SK-N-SH treated with all-trans-retinoic acid at 6 μM for 48 hours (cell line): Measurements from ENCODE around the gene LDB1.

ENCODE experiments used
- ATAC-seq: fragments of 200-7000 bp; cut with Tn5 transposase; 3 replicates; pipeline ENCODE4 v1.9.1; 2020; ENCODE audit warnings: mild to moderate bottlenecking, moderate library complexity
- ARNTL ChIP-seq: fragments of 450-650 bp; formaldehyde crosslinking; IDR thresholded peaks from 2 replicates; pipeline ENCODE4 v1.5.0; 2020; ENCODE audit warnings: low read depth, mild to moderate bottlenecking, moderate library complexity, borderline replicate concordance
- BACH2 ChIP-seq: fragments of 250-450 bp; sonication (Bioruptor Pico); IDR thresholded peaks from 2 replicates; pipeline ENCODE4 v1.9.0; 2021; ENCODE audit warnings: mild to moderate bottlenecking, borderline replicate concordance
- CREB5 ChIP-seq: fragments of 250-450 bp; sonication (Bioruptor Pico); IDR thresholded peaks from 2 replicates; pipeline ENCODE4 v1.5.1; 2020; ENCODE audit warnings: low read depth, mild to moderate bottlenecking, moderate library complexity
- CSDC2 ChIP-seq: fragments of 250-450 bp; sonication (Bioruptor Pico); IDR thresholded peaks from 2 replicates; pipeline ENCODE4 v1.5.0; 2020; ENCODE audit warnings: mild to moderate bottlenecking, moderate library complexity
- ESRRG ChIP-seq: fragments of 250-450 bp; sonication (Bioruptor Pico); IDR thresholded peaks from 2 replicates; pipeline ENCODE4 v1.6.1; 2021; ENCODE audit warnings: mild to moderate bottlenecking
- GLIS3 ChIP-seq: fragments of 250-450 bp; sonication (Bioruptor Pico); IDR thresholded peaks from 2 replicates; pipeline ENCODE4 v1.5.0; 2020; ENCODE audit warnings: mild to moderate bottlenecking, moderate library complexity
- ISL1 ChIP-seq: fragments of 250-450 bp; sonication (Bioruptor Pico); IDR thresholded peaks from 2 replicates; pipeline ENCODE4 v2.1.2; 2022; ENCODE audit warnings: mild to moderate bottlenecking, moderate library complexity
- OSR1 ChIP-seq: fragments of 250-450 bp; sonication (Bioruptor Pico); IDR thresholded peaks from 2 replicates; pipeline ENCODE4 v1.8.0; 2022; ENCODE audit warnings: moderate library complexity, mild to moderate bottlenecking, inconsistent platforms
- PATZ1 ChIP-seq: fragments of 250-450 bp; sonication (Bioruptor Pico); IDR thresholded peaks from 2 replicates; pipeline ENCODE4 v1.8.0; 2020; ENCODE audit warnings: mild to moderate bottlenecking, moderate library complexity, borderline replicate concordance
- PPARA ChIP-seq: fragments of 250-450 bp; sonication (Bioruptor Pico); IDR thresholded peaks from 2 replicates; pipeline ENCODE4 v1.5.0; 2020; ENCODE audit warnings: mild to moderate bottlenecking, borderline replicate concordance
- RARB ChIP-seq: fragments of 250-450 bp; sonication (Bioruptor Pico); IDR thresholded peaks from 2 replicates; pipeline ENCODE4 v1.8.0; 2021; ENCODE audit warnings: mild to moderate bottlenecking, moderate library complexity
- SNAI2 ChIP-seq: fragments of 250-450 bp; sonication (Bioruptor Pico); IDR thresholded peaks from 2 replicates; pipeline ENCODE4 v1.5.0; 2020; ENCODE audit warnings: mild to moderate bottlenecking, moderate library complexity
- TCF4 ChIP-seq: fragments of 250-450 bp; sonication (Bioruptor Pico); IDR thresholded peaks from 2 replicates; pipeline ENCODE4 v1.8.0; 2021; ENCODE audit warnings: mild to moderate bottlenecking, moderate library complexity, borderline replicate concordance
- TOX ChIP-seq: fragments of 250-450 bp; sonication (Bioruptor Pico); IDR thresholded peaks from 2 replicates; pipeline ENCODE4 v1.8.0; 2021; ENCODE audit warnings: mild to moderate bottlenecking, moderate library complexity, borderline replicate concordance
- ZC3H10 ChIP-seq: fragments of 250-450 bp; sonication (Bioruptor Pico); IDR thresholded peaks from 2 replicates; pipeline ENCODE4 v1.5.1; 2021; ENCODE audit warnings: mild to moderate bottlenecking, moderate library complexity
- ZFP3 ChIP-seq: fragments of 250-450 bp; sonication (Bioruptor Pico); IDR thresholded peaks from 2 replicates; pipeline ENCODE4 v1.5.0; 2020; ENCODE audit warnings: mild to moderate bottlenecking, moderate library complexity
- ZFP30 ChIP-seq: fragments of 450-650 bp; formaldehyde crosslinking; IDR thresholded peaks from 2 replicates; pipeline ENCODE4 v1.5.0; 2022; ENCODE audit warnings: mild to moderate bottlenecking, moderate library complexity
- ZNF565 ChIP-seq: fragments of 450-650 bp; formaldehyde crosslinking; conservative IDR thresholded peaks from 2 replicates; pipeline ENCODE4 v1.5.0; 2020; ENCODE audit warnings: low read depth, mild to moderate bottlenecking, moderate library complexity
- ZNF70 ChIP-seq: fragments of 450-650 bp; formaldehyde crosslinking; IDR thresholded peaks from 2 replicates; pipeline ENCODE4 v1.5.0; 2020; ENCODE audit warnings: mild to moderate bottlenecking, moderate library complexity
- TF ChIP-seq, protein P1 (sequence below): fragments of 250-450 bp; sonication (Bioruptor Pico); IDR thresholded peaks from 2 replicates; pipeline ENCODE4 v1.5.1; 2021; ENCODE audit warnings: mild to moderate bottlenecking, moderate library complexity
- TF ChIP-seq, protein P2 (sequence below): fragments of 250-450 bp; sonication (Bioruptor Pico); IDR thresholded peaks from 2 replicates; pipeline ENCODE4 v1.5.0; 2020; ENCODE audit warnings: mild to moderate bottlenecking, moderate library complexity
- TF ChIP-seq, protein P3 (sequence below): fragments of 250-450 bp; sonication (Bioruptor Pico); IDR thresholded peaks from 2 replicates; pipeline ENCODE4 v1.8.0; 2021; ENCODE audit warnings: low read depth, mild to moderate bottlenecking, moderate library complexity, borderline replicate concordance

LDB1 gene

DNA sequence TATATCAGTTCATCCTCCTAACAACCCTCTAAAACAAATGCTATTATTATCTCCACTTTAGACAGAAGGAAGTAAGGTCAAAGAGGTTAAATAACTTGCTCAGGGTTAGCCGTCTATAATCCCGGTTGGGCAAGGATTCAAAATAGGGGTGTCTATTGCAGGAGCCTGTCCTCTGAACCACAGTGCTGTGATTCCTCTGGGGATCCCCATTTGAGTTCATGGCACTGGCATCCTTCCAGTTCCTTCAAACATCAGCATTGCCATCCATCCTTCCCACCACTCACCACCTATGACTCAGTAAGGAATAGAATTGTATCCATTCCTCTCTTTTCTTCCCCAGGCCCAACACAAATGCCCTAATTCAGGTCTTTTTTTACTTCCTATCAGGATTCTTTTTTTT, 29.4 kb downstream of the LDB1 start:
- no peak for TF ChIP-seq TCF4 (CRISPR knock-in tag)
- TF ChIP-seq TOX (CRISPR knock-in tag) = no peak
- no peak for TF ChIP-seq ESRRG (CRISPR knock-in tag)
- TF ChIP-seq CSDC2 = no peak
- TF ChIP-seq ISL1 (CRISPR knock-in tag) = no peak
- no peak for TF ChIP-seq RARB (CRISPR knock-in tag)
- TF ChIP-seq, protein P1, sequence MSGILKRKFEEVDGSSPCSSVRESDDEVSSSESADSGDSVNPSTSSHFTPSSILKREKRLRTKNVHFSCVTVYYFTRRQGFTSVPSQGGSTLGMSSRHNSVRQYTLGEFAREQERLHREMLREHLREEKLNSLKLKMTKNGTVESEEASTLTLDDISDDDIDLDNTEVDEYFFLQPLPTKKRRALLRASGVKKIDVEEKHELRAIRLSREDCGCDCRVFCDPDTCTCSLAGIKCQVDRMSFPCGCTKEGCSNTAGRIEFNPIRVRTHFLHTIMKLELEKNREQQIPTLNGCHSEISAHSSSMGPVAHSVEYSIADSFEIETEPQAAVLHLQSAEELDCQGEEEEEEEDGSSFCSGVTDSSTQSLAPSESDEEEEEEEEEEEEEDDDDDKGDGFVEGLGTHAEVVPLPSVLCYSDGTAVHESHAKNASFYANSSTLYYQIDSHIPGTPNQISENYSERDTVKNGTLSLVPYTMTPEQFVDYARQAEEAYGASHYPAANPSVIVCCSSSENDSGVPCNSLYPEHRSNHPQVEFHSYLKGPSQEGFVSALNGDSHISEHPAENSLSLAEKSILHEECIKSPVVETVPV (CRISPR knock-in tag) = no peak
- TF ChIP-seq ZNF70 (CRISPR knock-in tag) = no peak
- no peak for TF ChIP-seq ZFP3 (CRISPR knock-in tag)
- TF ChIP-seq, protein P2, sequence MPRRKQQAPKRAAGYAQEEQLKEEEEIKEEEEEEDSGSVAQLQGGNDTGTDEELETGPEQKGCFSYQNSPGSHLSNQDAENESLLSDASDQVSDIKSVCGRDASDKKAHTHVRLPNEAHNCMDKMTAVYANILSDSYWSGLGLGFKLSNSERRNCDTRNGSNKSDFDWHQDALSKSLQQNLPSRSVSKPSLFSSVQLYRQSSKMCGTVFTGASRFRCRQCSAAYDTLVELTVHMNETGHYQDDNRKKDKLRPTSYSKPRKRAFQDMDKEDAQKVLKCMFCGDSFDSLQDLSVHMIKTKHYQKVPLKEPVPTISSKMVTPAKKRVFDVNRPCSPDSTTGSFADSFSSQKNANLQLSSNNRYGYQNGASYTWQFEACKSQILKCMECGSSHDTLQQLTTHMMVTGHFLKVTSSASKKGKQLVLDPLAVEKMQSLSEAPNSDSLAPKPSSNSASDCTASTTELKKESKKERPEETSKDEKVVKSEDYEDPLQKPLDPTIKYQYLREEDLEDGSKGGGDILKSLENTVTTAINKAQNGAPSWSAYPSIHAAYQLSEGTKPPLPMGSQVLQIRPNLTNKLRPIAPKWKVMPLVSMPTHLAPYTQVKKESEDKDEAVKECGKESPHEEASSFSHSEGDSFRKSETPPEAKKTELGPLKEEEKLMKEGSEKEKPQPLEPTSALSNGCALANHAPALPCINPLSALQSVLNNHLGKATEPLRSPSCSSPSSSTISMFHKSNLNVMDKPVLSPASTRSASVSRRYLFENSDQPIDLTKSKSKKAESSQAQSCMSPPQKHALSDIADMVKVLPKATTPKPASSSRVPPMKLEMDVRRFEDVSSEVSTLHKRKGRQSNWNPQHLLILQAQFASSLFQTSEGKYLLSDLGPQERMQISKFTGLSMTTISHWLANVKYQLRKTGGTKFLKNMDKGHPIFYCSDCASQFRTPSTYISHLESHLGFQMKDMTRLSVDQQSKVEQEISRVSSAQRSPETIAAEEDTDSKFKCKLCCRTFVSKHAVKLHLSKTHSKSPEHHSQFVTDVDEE = no peak
- no peak for TF ChIP-seq ZC3H10 (CRISPR knock-in tag)
- TF ChIP-seq PPARA (CRISPR knock-in tag) = no peak
- TF ChIP-seq ZNF565 (CRISPR knock-in tag) = no peak
- TF ChIP-seq, protein P3, sequence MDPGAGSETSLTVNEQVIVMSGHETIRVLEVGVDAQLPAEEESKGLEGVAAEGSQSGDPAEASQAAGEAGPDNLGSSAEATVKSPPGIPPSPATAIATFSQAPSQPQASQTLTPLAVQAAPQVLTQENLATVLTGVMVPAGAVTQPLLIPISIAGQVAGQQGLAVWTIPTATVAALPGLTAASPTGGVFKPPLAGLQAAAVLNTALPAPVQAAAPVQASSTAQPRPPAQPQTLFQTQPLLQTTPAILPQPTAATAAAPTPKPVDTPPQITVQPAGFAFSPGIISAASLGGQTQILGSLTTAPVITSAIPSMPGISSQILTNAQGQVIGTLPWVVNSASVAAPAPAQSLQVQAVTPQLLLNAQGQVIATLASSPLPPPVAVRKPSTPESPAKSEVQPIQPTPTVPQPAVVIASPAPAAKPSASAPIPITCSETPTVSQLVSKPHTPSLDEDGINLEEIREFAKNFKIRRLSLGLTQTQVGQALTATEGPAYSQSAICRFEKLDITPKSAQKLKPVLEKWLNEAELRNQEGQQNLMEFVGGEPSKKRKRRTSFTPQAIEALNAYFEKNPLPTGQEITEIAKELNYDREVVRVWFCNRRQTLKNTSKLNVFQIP = no peak
- no peak for TF ChIP-seq ZFP30 (CRISPR knock-in tag)
- no peak for TF ChIP-seq GLIS3 (CRISPR knock-in tag)
- no peak for TF ChIP-seq SNAI2
- TF ChIP-seq ARNTL (CRISPR knock-in tag) = no peak
- no peak for TF ChIP-seq PATZ1
- no peak for TF ChIP-seq BACH2
- no peak for ATAC-seq

- ATAC-seq = no peak
- TF ChIP-seq TCF4 (CRISPR knock-in tag) = no peak
- TF ChIP-seq ZNF70 (CRISPR knock-in tag) = no peak
- TF ChIP-seq ARNTL (CRISPR knock-in tag) = no peak
- TF ChIP-seq ZC3H10 (CRISPR knock-in tag) = no peak
- TF ChIP-seq RARB (CRISPR knock-in tag) = no peak
- TF ChIP-seq PPARA (CRISPR knock-in tag) = no peak
- no peak for TF ChIP-seq ZFP3 (CRISPR knock-in tag)
- TF ChIP-seq CSDC2 = no peak
- no peak for TF ChIP-seq GLIS3 (CRISPR knock-in tag)
- TF ChIP-seq, protein P1 (CRISPR knock-in tag) = no peak
- no peak for TF ChIP-seq ESRRG (CRISPR knock-in tag)
- TF ChIP-seq ISL1 (CRISPR knock-in tag) = no peak
- no peak for TF ChIP-seq BACH2
- no peak for TF ChIP-seq SNAI2
- no peak for TF ChIP-seq OSR1
- TF ChIP-seq, protein P3 = no peak
- no peak for TF ChIP-seq CREB5
- TF ChIP-seq TOX (CRISPR knock-in tag) = no peak
- no peak for TF ChIP-seq ZNF565 (CRISPR knock-in tag)
Measured at GRCh38 chr10:102086196-102086595, 34.0 kb downstream of the LDB1 start.
